Esophagus muscularis mucosa (tissue), 4 donors: Measurements from ENCODE around the gene ST6GALNAC3. TPM values are rescaled to one million over a fixed set of nuclear protein-coding genes. Genes with fewer than 3 reads are reported as not detected.

Experiments used
- DNase-seq: peaks from one replicate; pipeline ENCODE4 v3.0.0-alpha.2; 2017; ENCODE audit errors: extremely low spot score
- H3K27ac ChIP-seq, 4 donors: fragments of 200-600 bp; sonication (generic); replicated peaks in 1 of 4; 1 replicate in 3 of 4; 2 replicates in 1 of 4; pipeline ENCODE4 v1.5.1; 2016 to 2019; ENCODE audit warnings: mild to moderate bottlenecking in 1 of 4
- H3K27me3 ChIP-seq, 4 donors: fragments of 200-600 bp; sonication (generic); one replicate each; pipeline versions ENCODE4 v1.5.1 to v1.6.0; 2016 to 2019
- H3K36me3 ChIP-seq, 4 donors: fragments of 200-600 bp; sonication (generic); one replicate each; pipeline ENCODE4 v1.5.1; 2016 to 2019
- H3K4me1 ChIP-seq, 4 donors: fragments of 200-600 bp; sonication (generic); one replicate each; pipeline ENCODE4 v1.5.1; 2016 to 2019
- H3K4me3 ChIP-seq, 4 donors: fragments of 200-600 bp; sonication (generic); 1 replicate in 2 of 4; 2 replicates in 2 of 4; pipeline ENCODE4 v1.5.1; 2016 to 2019; ENCODE audit warnings: mild to moderate bottlenecking in 4 of 4, moderate library complexity in 1 of 4
- H3K9me3 ChIP-seq, 4 donors: fragments of 200-600 bp; sonication (generic); 1 replicate in 3 of 4; 2 replicates in 1 of 4; pipeline ENCODE4 v1.5.1; 2016 to 2019
- EP300 ChIP-seq: sonication (generic); formaldehyde crosslinking; IDR thresholded peaks from one replicate; pipeline ENCODE4 v1.6.1; 2017; ENCODE audit warnings: antibody characterized with exemption
- POLR2A ChIP-seq: fragments of 450-650 bp; IDR thresholded peaks from one replicate; pipeline ENCODE4 v1.6.1; 2017; ENCODE audit warnings: antibody characterized with exemption, moderate library complexity, mild to moderate bottlenecking, low read depth
- POLR2AphosphoS5 ChIP-seq, 2 donors: sonication (generic); formaldehyde crosslinking; IDR thresholded peaks; one replicate each; pipeline ENCODE4 v1.6.1; 2017; ENCODE audit warnings: antibody characterized with exemption in 2 of 2
- WGBS: methylation state at CpG from one replicate; pipeline ENCODE4 v1.1.5; 2018; 5-methylcytosine and 5-hydroxymethylcytosine counted together
- intact Hi-C: fragments of 100-400 bp; cut with DNase I; formaldehyde crosslinking; loops from one replicate; pipeline ENCODE4 v1.15.1; 2023
- total RNA-seq, 4 donors: library from RNA; depleted of rRNA; stranded (reverse); fragments of >200 nt; gene quantifications; one replicate each; pipeline versions ENCODE4 v1.1.0 to v1.2.1, GENCODE V29; 2016
- TF ChIP-seq, protein P1 (sequence below), 3 experiments: fragments of 200-600 bp in 2 of 3; fragments of 450-650 bp in 1 of 3; sonication (generic) in 2 of 3; IDR thresholded peaks; one replicate each; pipeline ENCODE4 v1.5.1; 2017 to 2019; ENCODE audit warnings: antibody characterized with exemption in 3 of 3, mild to moderate bottlenecking in 2 of 3, moderate library complexity in 1 of 3

Gene ST6GALNAC3
- total RNA-seq, 4 donors from 2014 or later: 2.1 to 6.8 (median 4.8) TPM

DNA sequence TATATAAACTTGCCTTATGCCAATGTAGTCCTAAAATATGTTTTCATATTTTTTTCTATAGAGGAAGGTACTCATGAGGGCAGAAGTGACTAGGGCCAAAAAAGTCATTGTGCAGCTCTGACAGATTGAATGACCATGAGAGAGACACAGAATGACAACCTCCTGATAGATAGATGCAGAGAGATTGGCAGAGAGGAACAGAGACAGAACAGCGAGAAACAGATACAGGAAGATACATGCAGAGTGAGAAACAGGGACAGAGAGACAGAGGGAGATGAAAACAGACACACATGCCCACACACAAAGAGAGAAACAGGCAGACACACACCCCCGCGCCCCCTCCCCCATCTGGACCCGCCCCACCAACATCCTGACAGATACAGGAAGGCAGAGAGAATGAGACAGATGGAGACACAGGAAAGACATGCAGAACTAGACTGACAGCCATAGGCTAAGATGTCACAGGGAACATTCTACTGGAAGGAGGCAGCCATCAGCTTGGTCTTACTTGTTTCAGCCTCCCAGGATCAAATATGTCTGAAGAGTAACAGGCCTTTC is 211.1 kb downstream of the ST6GALNAC3 start:
- no peaks in the 10 kb centered on the region for H3K36me3 ChIP-seq
- 85% methylated on average over 4 of the region's 4 CpGs for WGBS
- no peak for DNase-seq
- TF ChIP-seq, protein P1, sequence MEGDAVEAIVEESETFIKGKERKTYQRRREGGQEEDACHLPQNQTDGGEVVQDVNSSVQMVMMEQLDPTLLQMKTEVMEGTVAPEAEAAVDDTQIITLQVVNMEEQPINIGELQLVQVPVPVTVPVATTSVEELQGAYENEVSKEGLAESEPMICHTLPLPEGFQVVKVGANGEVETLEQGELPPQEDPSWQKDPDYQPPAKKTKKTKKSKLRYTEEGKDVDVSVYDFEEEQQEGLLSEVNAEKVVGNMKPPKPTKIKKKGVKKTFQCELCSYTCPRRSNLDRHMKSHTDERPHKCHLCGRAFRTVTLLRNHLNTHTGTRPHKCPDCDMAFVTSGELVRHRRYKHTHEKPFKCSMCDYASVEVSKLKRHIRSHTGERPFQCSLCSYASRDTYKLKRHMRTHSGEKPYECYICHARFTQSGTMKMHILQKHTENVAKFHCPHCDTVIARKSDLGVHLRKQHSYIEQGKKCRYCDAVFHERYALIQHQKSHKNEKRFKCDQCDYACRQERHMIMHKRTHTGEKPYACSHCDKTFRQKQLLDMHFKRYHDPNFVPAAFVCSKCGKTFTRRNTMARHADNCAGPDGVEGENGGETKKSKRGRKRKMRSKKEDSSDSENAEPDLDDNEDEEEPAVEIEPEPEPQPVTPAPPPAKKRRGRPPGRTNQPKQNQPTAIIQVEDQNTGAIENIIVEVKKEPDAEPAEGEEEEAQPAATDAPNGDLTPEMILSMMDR (IDR thresholded peaks at IDR 0.05): no peak
- TF ChIP-seq EP300 (no peak), POLR2A (no peak), POLR2AphosphoS5 (IDR thresholded peaks at IDR 0.05) (no peak)
- H3K27ac ChIP-seq: no peak overlapping the region
- H3K4me1 ChIP-seq: peaks cover 0 to 5% (median 4%) of the 10 kb centered on the region in 4 donors
- no peak overlapping the region for H3K4me3 ChIP-seq
- no peaks in the 10 kb centered on the region for H3K27me3 ChIP-seq
- intact Hi-C loops: no loop called here
- H3K9me3 ChIP-seq: no peaks in the 10 kb centered on the region

DNA sequence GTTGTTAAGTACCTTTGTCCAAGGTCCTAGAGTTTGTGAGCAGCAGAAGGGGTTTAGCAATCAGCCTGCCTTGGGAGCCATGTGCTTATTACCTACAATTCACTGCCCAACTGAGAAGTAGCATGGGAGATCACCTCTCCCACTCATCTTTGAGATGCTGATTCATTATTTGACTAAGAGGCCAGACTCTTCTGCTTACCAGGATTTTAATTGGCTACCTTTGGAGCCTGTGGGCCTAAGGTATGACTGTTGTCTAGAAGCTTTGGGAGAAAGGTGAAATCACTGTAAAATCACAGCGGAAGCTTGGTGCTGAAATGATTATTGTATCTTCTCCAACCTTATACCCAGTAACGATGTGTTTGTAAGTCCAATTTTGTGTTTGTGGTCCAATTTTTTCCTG is 213.4 kb downstream of the ST6GALNAC3 start:
- intact Hi-C loops: no loop called here
- no peak overlapping the region for H3K4me3 ChIP-seq
- H3K9me3 ChIP-seq: no peaks in the 10 kb centered on the region
- H3K27ac ChIP-seq: no peak overlapping the region
- H3K36me3 ChIP-seq: no peaks in the 10 kb centered on the region
- no peaks in the 10 kb centered on the region for H3K27me3 ChIP-seq
- TF ChIP-seq, protein P1 (IDR thresholded peaks at IDR 0.05): no peak
- TF ChIP-seq POLR2AphosphoS5 (IDR thresholded peaks at IDR 0.05): no peak
- TF ChIP-seq POLR2A: no peak
- no peak for TF ChIP-seq EP300
- no peaks in the 10 kb centered on the region for H3K4me1 ChIP-seq
- 97% methylated on average over 2 of the region's 2 CpGs for WGBS
- DNase-seq: no peak

DNA sequence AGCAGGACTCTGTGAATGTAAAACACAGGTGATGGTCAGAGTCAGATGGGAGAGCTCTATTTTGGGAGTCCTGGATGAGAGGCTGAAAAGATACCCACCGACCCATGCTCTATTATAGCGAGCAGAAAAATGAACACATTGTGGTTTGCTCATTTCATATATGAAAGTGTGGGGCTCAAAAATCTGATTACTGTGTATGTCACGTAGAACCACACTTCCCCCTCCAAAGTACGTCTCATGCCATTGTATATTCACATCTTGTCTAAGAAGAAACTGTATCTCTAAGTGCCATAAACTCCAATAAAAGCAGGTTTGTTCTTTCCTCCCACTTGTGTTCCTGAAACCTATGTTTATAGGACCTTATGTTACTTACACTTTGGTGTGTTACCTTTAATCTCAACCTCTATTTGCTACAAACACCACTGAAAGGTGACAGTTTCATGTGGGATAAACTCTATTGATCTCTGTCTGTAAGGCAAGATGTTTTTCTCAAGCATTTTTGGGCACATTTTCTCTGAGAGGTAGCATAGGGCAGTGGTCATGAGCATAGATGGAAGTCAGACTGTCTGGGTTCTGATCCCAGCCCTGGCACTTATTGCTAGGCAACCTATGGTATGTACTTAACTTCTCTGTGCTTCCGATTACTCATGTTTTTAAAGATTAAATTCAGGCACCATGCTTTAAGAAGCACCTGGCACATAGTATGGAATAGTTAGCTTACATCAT is 214.4 kb downstream of the ST6GALNAC3 start:
- Histone ChIP-seq H3K4me3 (no peak overlapping the region), H3K9me3 (no peaks in the 10 kb centered on the region), H3K27ac (no peak overlapping the region), H3K36me3 (no peaks in the 10 kb centered on the region), H3K4me1 (no peaks in the 10 kb centered on the region), H3K27me3 (no peaks in the 10 kb centered on the region)
- intact Hi-C loops: no loop called here
- TF ChIP-seq POLR2A (no peak), POLR2AphosphoS5 (IDR thresholded peaks at IDR 0.05) (no peak), EP300 (no peak)
- TF ChIP-seq, protein P1 (IDR thresholded peaks at IDR 0.05): no peak
- 94% methylated on average over 5 of the region's 5 CpGs for WGBS
- no peak for DNase-seq

DNA sequence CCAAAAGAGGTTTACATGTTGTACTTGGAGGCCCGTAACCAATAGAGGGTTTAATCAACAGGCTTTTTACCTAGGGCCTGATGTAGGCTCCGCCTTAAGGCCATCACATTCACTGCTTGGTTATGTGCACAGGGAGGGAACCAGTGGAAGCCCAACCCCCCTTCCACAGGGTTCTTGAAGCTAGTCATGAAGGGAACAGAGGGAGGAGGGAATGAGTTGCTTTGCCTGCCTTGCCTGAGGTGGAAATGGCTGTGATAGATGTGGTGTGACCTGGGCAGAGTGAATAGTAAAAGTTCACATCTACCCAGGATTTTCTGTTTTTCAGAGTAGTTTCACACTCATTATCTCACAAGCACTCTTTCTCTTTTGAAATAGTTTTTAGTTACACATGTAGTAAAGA is 215.1 kb downstream of the ST6GALNAC3 start:
- Histone ChIP-seq H3K9me3 (no peaks in the 10 kb centered on the region), H3K36me3 (no peaks in the 10 kb centered on the region), H3K27me3 (no peaks in the 10 kb centered on the region), H3K4me1 (no peaks in the 10 kb centered on the region), H3K27ac (no peak overlapping the region), H3K4me3 (no peak overlapping the region)
- DNase-seq: no peak
- no peak for TF ChIP-seq POLR2A
- TF ChIP-seq POLR2AphosphoS5 (IDR thresholded peaks at IDR 0.05): no peak
- no peak for TF ChIP-seq EP300
- TF ChIP-seq, protein P1 (IDR thresholded peaks at IDR 0.05): no peak
- intact Hi-C loops: no loop called here
- 97% methylated on average over 2 of the region's 2 CpGs for WGBS
